Muscle layer of colon (tissue), 2 donors: ENCODE measurements around the gene SMC6.

Source experiments
- H3K27ac ChIP-seq: one replicate; pipeline ENCODE4 v1.7.0; 2013; ENCODE audit warnings: low read depth, mild to moderate bottlenecking, low read length, moderate library complexity
- H3K27me3 ChIP-seq, 2 donors: one replicate each; pipeline ENCODE4 v1.7.0; 2013; ENCODE audit warnings: low read length in 2 of 2, mild to moderate bottlenecking in 2 of 2; ENCODE audit not compliant: insufficient read depth in 2 of 2, control insufficient read depth in 1 of 2
- H3K36me3 ChIP-seq: one replicate; pipeline ENCODE4 v1.7.0; 2013; ENCODE audit warnings: mild to moderate bottlenecking, low read length; ENCODE audit not compliant: insufficient read depth
- H3K4me1 ChIP-seq: one replicate; pipeline ENCODE4 v1.7.0; 2013; ENCODE audit warnings: mild to moderate bottlenecking, low read length; ENCODE audit not compliant: insufficient read depth
- H3K4me3 ChIP-seq, 2 donors: one replicate each; pipeline ENCODE4 v1.7.0; 2013; ENCODE audit warnings: low read length in 2 of 2, low read depth in 1 of 2, mild to moderate bottlenecking in 1 of 2, moderate library complexity in 1 of 2
- H3K9ac ChIP-seq: one replicate; pipeline ENCODE4 v1.7.0; 2013; ENCODE audit warnings: low read length
- H3K9me3 ChIP-seq: one replicate; pipeline ENCODE4 v1.7.0; 2013; ENCODE audit warnings: mild to moderate bottlenecking, low read length
- donor health status: abdominal sarcoma.
- donor health status: Adenocarcinoma of cecum.

SMC6 gene

DNA sequence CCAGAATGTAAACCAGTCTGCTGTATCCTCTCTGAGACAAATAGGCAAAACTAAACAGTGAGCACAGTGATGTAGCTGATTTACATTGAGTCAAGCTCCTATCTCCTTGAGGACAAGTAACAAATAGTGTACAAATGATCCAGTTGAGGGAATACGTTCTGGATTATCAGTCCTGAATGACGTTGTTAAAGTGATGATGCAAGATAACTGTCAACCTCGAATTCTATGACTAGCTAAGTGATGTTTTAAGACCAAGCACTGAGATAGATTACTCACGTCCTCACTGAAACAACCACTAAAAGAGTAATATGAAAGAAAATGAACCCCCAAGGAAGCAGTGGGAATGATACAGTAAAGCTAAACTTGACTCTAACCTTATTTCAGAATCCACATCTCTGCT, 46.8 kb downstream of the SMC6 start:
- no peaks in the 10 kb centered on the region for H3K27me3 ChIP-seq
- no peaks in the 10 kb centered on the region for H3K4me1 ChIP-seq
- peaks cover 11% of the 10 kb centered on the region for H3K36me3 ChIP-seq
- H3K27ac ChIP-seq: no peak overlapping the region
- no peak overlapping the region for H3K4me3 ChIP-seq
- no peak overlapping the region for H3K9ac ChIP-seq
- H3K9me3 ChIP-seq: no peaks in the 10 kb centered on the region

DNA sequence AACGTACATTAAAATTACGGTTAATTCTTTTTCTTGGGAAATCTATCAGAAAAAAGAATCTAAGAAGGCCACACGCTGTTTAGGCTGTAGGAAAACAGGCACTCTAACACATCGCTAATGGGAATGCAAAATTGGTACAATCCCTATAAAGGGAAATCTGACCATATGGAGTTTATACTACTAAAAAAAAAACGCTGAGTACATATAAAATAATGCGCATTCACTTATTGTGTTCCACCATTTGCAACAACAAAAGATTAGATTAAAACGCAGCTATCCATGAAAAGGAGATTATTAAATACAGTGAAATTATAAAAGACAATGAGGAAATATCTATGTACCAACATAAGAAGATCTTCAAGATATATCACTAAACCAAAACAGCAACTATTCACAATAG, 62.8 kb downstream of the SMC6 start:
- Histone ChIP-seq H3K4me3 (no peak overlapping the region), H3K36me3 (peaks cover 20% of the 10 kb centered on the region), H3K4me1 (no peaks in the 10 kb centered on the region), H3K27me3 (no peaks in the 10 kb centered on the region), H3K9me3 (no peaks in the 10 kb centered on the region), H3K27ac (no peak overlapping the region), H3K9ac (no peak overlapping the region)

DNA sequence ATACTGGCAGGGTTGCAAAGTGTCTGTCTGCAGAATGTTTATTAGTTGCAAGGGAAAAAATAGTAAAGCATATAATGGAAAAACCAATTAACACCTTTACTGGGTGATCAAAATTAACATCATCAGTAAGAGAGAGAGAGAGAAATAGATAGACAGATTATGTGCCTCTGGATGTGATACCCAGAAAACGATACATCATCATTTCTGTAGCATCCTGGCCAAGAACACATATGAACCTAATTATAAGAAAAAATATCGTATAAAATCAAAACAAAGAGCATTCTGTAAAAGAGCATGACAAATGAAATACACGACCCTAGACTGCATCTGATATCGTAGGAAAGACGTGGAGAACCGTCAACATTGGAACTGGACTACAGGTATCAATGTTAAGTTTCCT, 64.6 kb downstream of the SMC6 start:
- Histone ChIP-seq H3K9me3 (no peaks in the 10 kb centered on the region), H3K4me1 (no peaks in the 10 kb centered on the region), H3K36me3 (peaks cover 13% of the 10 kb centered on the region), H3K9ac (no peak overlapping the region), H3K4me3 (no peak overlapping the region), H3K27me3 (no peaks in the 10 kb centered on the region), H3K27ac (no peak overlapping the region)

DNA sequence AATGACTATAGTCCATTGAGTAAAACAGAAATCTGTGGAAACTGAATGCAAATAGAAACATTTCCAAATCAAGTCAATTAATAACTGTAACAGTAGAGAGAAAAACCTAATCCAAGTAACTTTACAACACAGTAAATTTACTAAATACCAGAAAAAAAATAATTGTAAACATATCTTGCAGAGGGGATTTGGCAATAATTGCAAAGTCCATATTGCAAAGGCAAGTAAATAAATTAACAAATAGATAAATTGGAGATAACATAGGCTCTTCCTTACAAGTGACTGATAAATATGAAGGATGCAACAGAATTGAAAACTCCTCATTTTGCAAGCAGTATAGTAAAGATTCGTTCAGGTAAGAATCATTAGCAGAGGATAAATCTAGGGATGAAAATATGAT, 65.0 kb downstream of the SMC6 start:
- Histone ChIP-seq H3K9ac (no peak overlapping the region), H3K4me1 (no peaks in the 10 kb centered on the region), H3K36me3 (peaks cover 11% of the 10 kb centered on the region), H3K27me3 (no peaks in the 10 kb centered on the region), H3K9me3 (no peaks in the 10 kb centered on the region), H3K4me3 (no peak overlapping the region), H3K27ac (no peak overlapping the region)

DNA sequence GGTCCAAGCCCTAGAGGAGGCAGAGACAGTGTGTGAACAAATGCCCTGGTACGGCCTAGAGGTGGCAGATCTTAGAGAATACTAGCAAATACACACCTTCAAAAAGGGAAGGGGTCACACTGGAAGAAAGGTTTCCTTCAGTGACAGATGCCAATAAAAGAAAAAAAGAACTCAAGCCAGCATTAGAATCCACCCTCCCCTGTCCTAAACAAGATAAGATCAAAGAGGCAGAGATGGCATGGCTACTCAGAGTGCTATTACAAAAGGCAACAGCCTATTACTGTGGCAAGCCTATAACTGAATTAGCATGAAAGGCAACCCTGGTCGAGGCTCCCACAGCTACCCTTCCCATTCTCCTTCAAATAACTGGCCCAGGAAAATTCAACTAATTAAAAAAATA, 69.6 kb downstream of the SMC6 start:
- Histone ChIP-seq H3K36me3 (peaks cover 18% of the 10 kb centered on the region), H3K9me3 (no peaks in the 10 kb centered on the region), H3K9ac (no peak overlapping the region), H3K27ac (no peak overlapping the region), H3K4me1 (no peaks in the 10 kb centered on the region), H3K27me3 (no peaks in the 10 kb centered on the region), H3K4me3 (no peak overlapping the region)

DNA sequence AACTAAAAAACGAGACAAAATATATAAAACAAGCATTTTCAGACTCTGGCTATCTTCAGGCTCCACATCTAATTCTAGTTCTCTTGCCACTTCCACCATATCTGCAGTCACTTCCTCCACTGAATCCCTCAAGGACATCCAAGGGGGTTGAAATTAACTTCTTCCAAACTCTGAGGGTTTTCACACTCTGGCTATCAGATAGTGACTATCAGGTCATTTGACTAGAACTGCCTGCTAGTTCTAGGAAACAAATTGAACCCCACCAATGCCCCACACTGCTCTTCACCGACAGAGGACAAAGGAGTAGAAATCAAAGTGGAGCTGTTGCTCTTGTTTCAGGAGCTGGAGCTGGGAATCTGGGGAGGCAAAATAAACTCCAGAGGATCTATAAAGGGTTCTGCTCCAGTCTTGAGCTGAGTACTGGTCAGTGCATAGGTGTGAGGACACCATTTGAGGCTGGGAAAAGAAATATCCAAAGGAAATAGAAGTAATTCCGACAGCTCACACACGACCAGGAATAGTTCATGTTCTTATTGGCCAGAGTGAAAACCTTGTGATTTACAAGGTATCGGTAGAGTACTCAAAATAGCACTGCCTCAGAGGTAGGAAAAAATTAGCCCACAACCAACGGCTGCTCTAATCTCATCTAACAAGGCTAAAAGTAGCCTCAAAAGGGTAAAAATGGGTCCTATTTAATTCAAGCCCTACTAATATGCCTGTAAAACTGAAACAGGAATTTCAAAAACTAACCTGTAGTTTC, 71.3 kb downstream of the SMC6 start:
- Histone ChIP-seq H3K36me3 (peaks cover 15% of the 10 kb centered on the region), H3K4me3 (no peak overlapping the region), H3K9ac (no peak overlapping the region), H3K9me3 (no peaks in the 10 kb centered on the region), H3K27me3 (no peaks in the 10 kb centered on the region), H3K27ac (no peak overlapping the region), H3K4me1 (no peaks in the 10 kb centered on the region)

DNA sequence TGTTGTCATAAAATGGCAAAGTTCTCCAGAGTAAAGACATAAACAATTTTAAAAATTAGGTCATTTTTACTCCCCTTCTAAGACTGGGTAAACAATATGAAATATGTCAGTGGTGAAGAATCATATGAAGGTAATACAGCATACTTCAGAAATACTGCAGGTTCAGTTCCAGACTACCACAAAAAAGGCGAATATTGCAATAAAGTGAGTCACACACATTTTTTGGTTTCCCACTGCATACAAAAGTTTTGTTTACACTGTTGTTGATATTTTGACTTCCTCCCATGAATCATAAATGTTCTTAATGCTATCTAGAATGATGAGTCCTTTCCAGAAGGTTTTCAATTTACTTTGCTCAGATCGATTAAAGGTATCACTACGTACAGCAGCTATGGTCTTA, 73.5 kb downstream of the SMC6 start:
- Histone ChIP-seq H3K9me3 (no peaks in the 10 kb centered on the region), H3K27ac (no peak overlapping the region), H3K4me3 (no peak overlapping the region), H3K4me1 (no peaks in the 10 kb centered on the region), H3K9ac (no peak overlapping the region), H3K27me3 (no peaks in the 10 kb centered on the region), H3K36me3 (peaks cover 12% of the 10 kb centered on the region)

DNA sequence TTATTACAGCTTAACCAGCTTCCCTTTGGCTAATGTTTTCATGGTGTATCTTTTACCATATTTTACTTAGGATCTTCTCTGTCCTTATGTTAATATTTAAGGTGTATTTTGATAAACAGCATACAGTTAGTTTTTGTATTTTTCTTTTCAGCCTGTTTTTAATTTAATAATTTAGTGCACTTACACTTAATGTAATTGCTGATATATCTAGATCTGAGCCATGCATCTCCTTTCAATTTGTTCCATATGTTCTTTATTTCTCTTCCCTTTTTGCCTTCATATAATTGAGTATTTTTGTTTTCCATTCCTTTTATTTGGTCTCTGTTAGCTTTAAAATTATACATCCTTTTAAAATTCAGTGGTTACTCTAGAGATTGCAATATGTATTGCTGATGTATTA, 78.8 kb downstream of the SMC6 start:
- Histone ChIP-seq H3K9ac (no peak overlapping the region), H3K4me1 (no peaks in the 10 kb centered on the region), H3K9me3 (no peaks in the 10 kb centered on the region)

DNA sequence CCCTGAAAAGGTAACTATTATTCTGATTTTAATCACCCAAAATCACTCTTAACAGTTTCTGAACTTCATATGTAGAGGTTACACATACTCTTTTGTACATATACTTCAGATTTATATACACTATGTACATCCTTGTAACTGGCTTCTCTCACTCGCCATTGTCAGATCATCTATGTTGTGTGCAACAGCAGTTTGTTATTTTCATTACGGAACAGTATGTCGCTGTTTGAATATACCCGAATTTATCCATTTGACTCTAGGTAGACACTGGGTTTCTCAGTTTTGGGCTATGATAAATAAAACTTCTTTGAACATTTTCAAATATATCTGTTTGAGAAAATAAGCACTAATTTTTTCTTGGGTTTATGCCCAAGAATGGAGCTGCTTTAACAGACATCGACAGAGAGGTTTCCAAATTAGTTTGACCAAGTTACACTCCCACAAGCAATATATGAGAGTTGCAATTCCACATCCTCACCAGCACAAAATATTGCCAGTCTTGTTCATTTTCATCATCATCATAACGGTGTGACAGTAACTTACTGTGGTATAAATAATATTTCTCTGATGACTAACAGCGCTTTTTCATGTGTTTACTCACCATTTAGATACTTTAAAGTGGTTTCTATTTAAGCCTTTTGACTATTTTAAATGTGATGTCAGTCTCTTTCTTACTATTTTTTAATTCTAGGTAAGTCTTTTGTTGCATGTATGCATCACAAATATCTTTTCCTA, 80.9 kb downstream of the SMC6 start:
- Histone ChIP-seq H3K9ac (no peak overlapping the region), H3K27me3 (no peaks in the 10 kb centered on the region), H3K9me3 (no peaks in the 10 kb centered on the region), H3K27ac (no peak overlapping the region), H3K4me3 (no peak overlapping the region), H3K4me1 (no peaks in the 10 kb centered on the region), H3K36me3 (peaks cover 14% of the 10 kb centered on the region)

More for the DNA sequence above, 78.8 kb downstream of the SMC6 start:
- Histone ChIP-seq H3K27me3 (no peaks in the 10 kb centered on the region), H3K36me3 (peaks cover 3% of the 10 kb centered on the region), H3K4me3 (no peak overlapping the region), H3K27ac (no peak overlapping the region)

DNA sequence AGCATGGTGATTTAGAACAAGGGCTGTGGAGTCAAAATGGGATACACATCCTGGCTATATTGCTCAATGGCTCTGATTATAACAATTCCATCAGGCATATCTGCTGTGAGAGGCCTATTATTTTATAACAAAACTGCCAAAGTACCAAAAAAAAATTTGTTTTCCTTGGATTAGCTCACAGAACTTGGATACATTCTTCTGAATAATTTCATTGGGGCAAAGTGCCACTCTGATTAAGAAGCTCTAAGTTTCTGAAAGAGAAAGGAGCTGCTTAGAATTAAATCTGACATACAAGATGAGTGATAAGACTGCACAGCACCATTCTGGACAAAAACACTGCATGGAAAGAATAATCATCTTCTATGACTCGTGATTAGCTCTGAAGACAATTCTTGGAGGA, 85.7 kb downstream of the SMC6 start:
- no peak overlapping the region for H3K4me3 ChIP-seq
- H3K9ac ChIP-seq: no peak overlapping the region
- H3K27ac ChIP-seq: no peak overlapping the region
- no peaks in the 10 kb centered on the region for H3K27me3 ChIP-seq
- no peaks in the 10 kb centered on the region for H3K4me1 ChIP-seq
- no peaks in the 10 kb centered on the region for H3K9me3 ChIP-seq
- peaks cover 17% of the 10 kb centered on the region for H3K36me3 ChIP-seq

DNA sequence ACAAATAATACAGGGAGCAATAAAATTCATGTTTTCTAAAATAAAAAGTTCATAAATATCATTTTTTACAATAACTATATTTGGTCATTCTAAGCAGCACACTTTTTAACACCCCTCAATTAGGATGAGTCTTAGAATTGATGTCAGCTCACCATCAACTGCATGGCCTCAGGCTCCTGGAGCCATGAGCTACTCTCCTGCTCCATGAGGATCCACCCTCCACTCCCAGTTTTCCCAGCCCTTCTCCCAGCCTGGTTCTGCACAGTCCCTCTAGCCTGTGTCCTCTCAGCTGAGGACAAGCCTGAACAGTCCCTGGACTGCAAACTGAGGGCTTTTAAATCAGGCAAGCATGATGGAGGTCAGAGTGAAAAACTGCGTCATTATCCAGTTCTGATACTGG, 89.1 kb downstream of the SMC6 start:
- Histone ChIP-seq H3K36me3 (peaks cover 11% of the 10 kb centered on the region), H3K9me3 (no peaks in the 10 kb centered on the region), H3K27me3 (no peaks in the 10 kb centered on the region), H3K9ac (no peak overlapping the region), H3K4me3 (no peak overlapping the region), H3K27ac (no peak overlapping the region), H3K4me1 (no peaks in the 10 kb centered on the region)

DNA sequence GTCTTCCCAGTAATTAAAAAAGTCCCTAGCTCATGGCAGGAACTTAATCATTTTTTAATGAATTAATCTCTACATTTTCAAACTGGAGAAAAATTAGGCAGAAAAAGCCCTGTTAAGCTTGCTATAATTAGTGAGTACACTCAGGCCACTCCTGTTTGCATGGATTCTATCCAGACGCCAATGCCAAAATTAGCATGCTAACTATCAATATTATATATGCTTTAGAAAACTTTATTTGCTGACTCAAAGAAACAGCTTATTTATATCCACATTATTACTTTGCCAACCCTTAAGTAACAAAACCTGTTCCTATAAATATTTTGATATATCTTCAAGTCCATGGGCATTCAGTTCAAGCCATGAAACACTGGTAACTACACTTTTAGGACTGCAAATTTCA, 90.9 kb downstream of the SMC6 start:
- peaks cover 3% of the 10 kb centered on the region for H3K36me3 ChIP-seq

More for the DNA sequence above, 90.9 kb downstream of the SMC6 start:
- H3K9me3 ChIP-seq: no peaks in the 10 kb centered on the region
- no peak overlapping the region for H3K27ac ChIP-seq
- H3K4me1 ChIP-seq: no peaks in the 10 kb centered on the region
- H3K9ac ChIP-seq: no peak overlapping the region
- no peaks in the 10 kb centered on the region for H3K27me3 ChIP-seq
- H3K4me3 ChIP-seq: no peak overlapping the region
